Breast epithelium (tissue), 4 donors: ENCODE results near the gene KRTAP4-5. TPM values are rescaled to one million over a fixed set of nuclear protein-coding genes. Genes with fewer than 3 reads are reported as not detected.
"Not testable (repeated sequence)": the region's sequence is repeated elsewhere in the genome, so short reads cannot be mapped to it uniquely, and the experiment has no call there.

Experiments used
- DNase-seq, 2 donors: peaks; one replicate each; pipeline ENCODE4 v3.0.0-alpha.2; 2019; ENCODE audit warnings: low spot score in 2 of 2
- H3K27ac ChIP-seq, 2 donors: fragments of 200-600 bp; sonication (generic) in 1 of 2; one replicate each; pipeline ENCODE4 v1.5.1; 2016 to 2019; ENCODE audit warnings: mild to moderate bottlenecking in 1 of 2
- H3K27me3 ChIP-seq, 2 donors: fragments of 200-600 bp; sonication (generic) in 1 of 2; one replicate each; pipeline versions ENCODE4 v1.5.1 to v1.6.0; 2017 to 2019; ENCODE audit warnings: control low read depth in 1 of 2, mild to moderate bottlenecking in 1 of 2
- H3K36me3 ChIP-seq: fragments of 200-600 bp; one replicate; pipeline ENCODE4 v1.5.1; 2019
- H3K4me1 ChIP-seq, 2 donors: fragments of 200-600 bp; sonication (generic); one replicate each; pipeline ENCODE4 v1.5.1; 2016 to 2019; ENCODE audit warnings: control low read depth in 1 of 2
- H3K4me3 ChIP-seq, 3 donors: fragments of 200-600 bp; sonication (generic); 1 replicate in 2 of 3; 2 replicates in 1 of 3; pipeline ENCODE4 v1.5.1; 2016 to 2019; ENCODE audit warnings: mild to moderate bottlenecking in 3 of 3, moderate library complexity in 2 of 3
- H3K9me3 ChIP-seq, 2 donors: fragments of 200-600 bp; sonication (generic) in 1 of 2; one replicate each; pipeline ENCODE4 v1.5.1; 2016 to 2019; ENCODE audit warnings: control low read depth in 1 of 2
- CTCF ChIP-seq, 3 donors: fragments of 450-650 bp; IDR thresholded peaks; one replicate each; pipeline ENCODE4 v1.5.1; 2016 to 2017; ENCODE audit warnings: antibody characterized with exemption in 3 of 3, mild to moderate bottlenecking in 3 of 3, moderate library complexity in 3 of 3
- POLR2A ChIP-seq: fragments of 450-650 bp; IDR thresholded peaks from one replicate; pipeline ENCODE4 v1.6.1; 2016; ENCODE audit warnings: antibody characterized with exemption, mild to moderate bottlenecking, moderate library complexity
- POLR2AphosphoS5 ChIP-seq, 3 donors: sonication (generic); formaldehyde crosslinking; IDR thresholded peaks; one replicate each; pipeline ENCODE4 v1.6.1; 2017; ENCODE audit warnings: antibody characterized with exemption in 3 of 3
- intact Hi-C: fragments of 100-400 bp; cut with DNase I; formaldehyde crosslinking; loops from one replicate; pipeline ENCODE4 v1.15.1; 2023; ENCODE audit warnings: low total_unique reads
- total RNA-seq, 3 donors: library from RNA; depleted of rRNA; stranded (reverse); fragments of >200 nt; gene quantifications; one replicate each; pipeline ENCODE4 v1.1.0, GENCODE V29; 2016

Gene KRTAP4-5
- not detected for total RNA-seq

- H3K4me1 ChIP-seq = no peaks in the 10 kb centered on the region
- no peaks in the 10 kb centered on the region for H3K36me3 ChIP-seq
- no peaks in the 10 kb centered on the region for H3K9me3 ChIP-seq
- TF ChIP-seq POLR2A (no peak), CTCF (IDR thresholded peaks at IDR 0.05) (no peak), POLR2AphosphoS5 (IDR thresholded peaks at IDR 0.05) (no peak)
- no peak within 1 kb of the TSS for H3K27ac ChIP-seq
- intact Hi-C loops = no loop called here
- no peak within 1 kb of the TSS for H3K4me3 ChIP-seq
- H3K27me3 ChIP-seq = no peaks in the 10 kb centered on the region
- no peak for DNase-seq
These were observed at the start of gene KRTAP4-5 for GRCh38 chr17:41149652-41149985. Gene KRTAP4-5, minus strand, starts transcription at chr17:41149825. Its CDS starts 58 bp downstream, at chr17:41149767.

- no peak for DNase-seq
- intact Hi-C loops = no loop called here
- no peak overlapping the region for H3K4me3 ChIP-seq
- TF ChIP-seq CTCF (IDR thresholded peaks at IDR 0.05) = no peak
- no peak for TF ChIP-seq POLR2AphosphoS5 (IDR thresholded peaks at IDR 0.05)
- no peak for TF ChIP-seq POLR2A
- no peaks in the 10 kb centered on the region for H3K4me1 ChIP-seq
- H3K27me3 ChIP-seq = no peaks in the 10 kb centered on the region
- H3K27ac ChIP-seq = no peak overlapping the region
- H3K36me3 ChIP-seq = no peaks in the 10 kb centered on the region
- no peaks in the 10 kb centered on the region for H3K9me3 ChIP-seq
These were observed 46.4 kb upstream of the KRTAP4-5 start for GRCh38 chr17:41196068-41196467.

DNA sequence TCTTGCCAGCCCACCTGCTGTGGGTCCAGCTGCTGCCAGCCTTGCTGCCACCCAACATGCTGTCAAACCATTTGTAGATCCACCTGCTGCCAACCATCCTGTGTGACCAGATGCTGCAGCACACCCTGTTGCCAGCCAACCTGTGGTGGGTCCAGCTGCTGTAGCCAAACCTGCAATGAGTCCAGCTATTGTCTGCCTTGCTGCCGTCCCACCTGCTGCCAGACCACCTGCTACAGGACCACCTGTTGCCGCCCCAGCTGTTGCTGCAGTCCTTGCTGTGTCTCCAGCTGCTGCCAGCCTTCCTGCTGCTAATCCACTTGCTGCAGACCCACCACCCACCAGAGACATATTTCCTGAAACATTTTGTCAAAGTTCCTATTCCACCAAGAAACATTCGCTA is 40.7 kb upstream of the KRTAP4-5 start:
- no peak overlapping the region for H3K27ac ChIP-seq
- no peaks in the 10 kb centered on the region for H3K27me3 ChIP-seq
- intact Hi-C loops = no loop called here
- no peaks in the 10 kb centered on the region for H3K36me3 ChIP-seq
- no peak overlapping the region for H3K4me3 ChIP-seq
- TF ChIP-seq POLR2A (no peak), CTCF (IDR thresholded peaks at IDR 0.05) (no peak), POLR2AphosphoS5 (IDR thresholded peaks at IDR 0.05) (no peak)
- no peak for DNase-seq
- no peaks in the 10 kb centered on the region for H3K9me3 ChIP-seq
- H3K4me1 ChIP-seq = no peaks in the 10 kb centered on the region

DNA sequence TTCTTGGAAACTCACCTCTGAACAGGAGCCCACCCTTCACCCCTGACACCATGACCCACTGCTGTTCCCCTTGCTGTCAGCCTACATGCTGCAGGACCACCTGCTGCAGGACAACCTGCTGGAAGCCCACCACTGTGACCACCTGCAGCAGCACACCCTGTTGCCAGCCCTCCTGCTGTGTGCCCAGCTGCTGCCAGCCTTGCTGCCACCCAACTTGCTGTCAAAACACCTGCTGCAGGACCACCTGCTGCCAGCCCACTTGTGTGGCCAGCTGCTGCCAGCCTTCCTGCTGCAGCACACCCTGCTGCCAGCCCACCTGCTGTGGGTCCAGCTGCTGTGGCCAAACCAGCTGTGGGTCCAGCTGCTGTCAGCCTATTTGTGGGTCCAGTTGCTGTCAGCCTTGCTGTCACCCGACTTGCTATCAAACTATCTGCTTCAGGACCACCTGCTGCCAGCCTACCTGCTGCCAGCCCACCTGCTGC is 40.3 kb upstream of the KRTAP4-5 start, which contains the start of gene KRTAP9-1:
Gene KRTAP9-1 (plus strand): TSS at position 51 of the 482 bp plus-strand sequence. CDS start 0 bp downstream, at position 51.
- H3K27me3 ChIP-seq, H3K4me3 ChIP-seq, H3K27ac ChIP-seq, DNase-seq, H3K36me3 ChIP-seq, H3K4me1 ChIP-seq, H3K9me3 ChIP-seq, intact Hi-C loops: not testable (repeated sequence)

GRCh38 chr17:41186872-41187271 is 37.2 kb upstream of the KRTAP4-5 start:
- Histone ChIP-seq H3K36me3 (no peaks in the 10 kb centered on the region), H3K9me3 (no peaks in the 10 kb centered on the region), H3K4me3 (no peak overlapping the region), H3K4me1 (no peaks in the 10 kb centered on the region), H3K27me3 (no peaks in the 10 kb centered on the region), H3K27ac (no peak overlapping the region)
- TF ChIP-seq POLR2A (no peak), CTCF (IDR thresholded peaks at IDR 0.05) (no peak), POLR2AphosphoS5 (IDR thresholded peaks at IDR 0.05) (no peak)
- intact Hi-C loops = no loop called here
- no peak for DNase-seq

GRCh38 chr17:41185001-41185400 is 35.4 kb upstream of the KRTAP4-5 start:
- no peaks in the 10 kb centered on the region for H3K36me3 ChIP-seq
- TF ChIP-seq POLR2AphosphoS5 (IDR thresholded peaks at IDR 0.05) = no peak
- no peak for TF ChIP-seq CTCF (IDR thresholded peaks at IDR 0.05)
- no peak for TF ChIP-seq POLR2A
- intact Hi-C loops = no loop called here
- H3K4me1 ChIP-seq = no peaks in the 10 kb centered on the region
- no peaks in the 10 kb centered on the region for H3K9me3 ChIP-seq
- no peak overlapping the region for H3K27ac ChIP-seq
- H3K27me3 ChIP-seq = no peaks in the 10 kb centered on the region
- no peak for DNase-seq
- no peak overlapping the region for H3K4me3 ChIP-seq
